GM19025 (cell line): ENCODE data around the gene ARFGAP3.

Source experiments
- ATAC-seq: cut with Tn5 transposase; IDR thresholded peaks from one replicate; pipeline ENCODE4 v1.9.1; 2021; ENCODE audit warnings: mild to moderate bottlenecking, low read depth, moderate library complexity; ENCODE audit not compliant: unreplicated experiment

The ARFGAP3 gene

GRCh38 chr22:42856865-42857704, at the start of gene ARFGAP3:
Gene ARFGAP3 (minus strand): TSS chr22:42857273. CDS start chr22:42857182, 91 bp downstream.
- ATAC-seq = peak; percentile 83

GRCh38 chr22:42905702-42906183, 48.7 kb upstream of the ARFGAP3 start:
- no peak for ATAC-seq

DNA sequence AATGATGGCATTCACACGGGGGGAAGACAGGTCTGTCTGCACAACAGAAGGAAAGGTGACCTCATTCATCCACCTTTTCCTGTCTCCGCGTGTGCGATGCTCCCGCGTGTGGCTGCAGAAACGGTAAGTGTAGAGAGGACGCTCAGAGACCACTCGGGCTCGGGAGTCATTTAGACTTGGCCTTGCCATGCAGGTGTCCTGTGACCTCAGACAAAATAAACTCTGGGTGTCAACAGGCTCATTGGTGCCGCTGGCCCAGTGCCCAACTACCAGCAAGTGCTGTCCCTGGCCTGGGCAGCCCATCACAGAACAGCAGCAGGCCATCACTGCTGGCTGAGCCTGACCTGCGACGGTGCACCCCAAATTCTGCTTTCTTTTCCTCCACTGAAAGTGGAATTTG, 48.1 kb upstream of the ARFGAP3 start:
- no peak for ATAC-seq

DNA sequence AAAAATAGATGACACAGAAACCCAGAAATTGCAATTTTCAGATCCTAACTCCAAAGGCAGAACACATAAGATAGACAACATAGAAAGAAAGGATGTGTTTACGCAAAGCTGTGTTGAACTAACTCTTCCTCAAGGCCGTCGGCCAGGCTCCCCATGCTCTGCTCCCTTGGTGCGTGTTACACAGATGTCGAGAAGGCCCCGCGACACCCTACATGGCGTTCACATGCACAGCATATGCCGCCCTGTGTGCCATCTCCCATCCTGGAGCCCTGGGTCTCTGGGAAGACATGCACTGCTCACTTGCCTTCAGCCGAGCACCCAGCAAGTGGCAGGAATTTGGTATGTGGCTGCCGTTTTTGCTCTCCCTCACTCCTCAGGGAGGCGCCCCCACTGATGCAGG, 47.0 kb upstream of the ARFGAP3 start:
- ATAC-seq = no peak

DNA sequence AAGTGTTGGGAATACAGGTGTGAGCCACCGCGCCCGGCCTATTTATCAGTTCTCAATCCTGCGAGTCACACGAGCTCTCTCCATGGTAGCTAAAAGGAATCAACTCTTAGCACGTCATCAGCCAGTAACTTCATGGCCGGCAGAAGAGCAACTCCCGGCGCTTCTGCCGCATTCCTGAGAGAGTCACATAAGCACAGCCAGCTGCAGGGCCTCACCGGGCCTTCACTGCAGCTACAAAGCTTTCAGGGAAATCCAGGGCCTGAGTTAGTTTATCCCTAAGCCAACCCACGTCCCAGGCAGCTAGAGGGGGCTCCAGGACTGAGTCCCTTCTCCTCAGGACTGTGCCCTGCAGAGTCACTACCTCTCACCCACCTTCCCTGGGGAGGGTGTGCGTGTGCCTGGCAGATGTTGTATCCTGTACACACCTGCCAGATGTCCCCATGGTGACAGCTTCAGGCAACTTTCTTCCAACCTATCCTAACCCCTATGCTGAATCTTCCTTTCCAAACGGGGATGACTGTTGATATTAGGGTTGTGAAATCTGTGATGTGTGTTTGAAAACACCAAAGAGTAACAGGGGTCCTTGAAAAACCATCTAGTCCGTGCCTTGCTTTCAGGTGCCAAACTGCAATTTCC, 45.9 kb upstream of the ARFGAP3 start:
- no peak for ATAC-seq

DNA sequence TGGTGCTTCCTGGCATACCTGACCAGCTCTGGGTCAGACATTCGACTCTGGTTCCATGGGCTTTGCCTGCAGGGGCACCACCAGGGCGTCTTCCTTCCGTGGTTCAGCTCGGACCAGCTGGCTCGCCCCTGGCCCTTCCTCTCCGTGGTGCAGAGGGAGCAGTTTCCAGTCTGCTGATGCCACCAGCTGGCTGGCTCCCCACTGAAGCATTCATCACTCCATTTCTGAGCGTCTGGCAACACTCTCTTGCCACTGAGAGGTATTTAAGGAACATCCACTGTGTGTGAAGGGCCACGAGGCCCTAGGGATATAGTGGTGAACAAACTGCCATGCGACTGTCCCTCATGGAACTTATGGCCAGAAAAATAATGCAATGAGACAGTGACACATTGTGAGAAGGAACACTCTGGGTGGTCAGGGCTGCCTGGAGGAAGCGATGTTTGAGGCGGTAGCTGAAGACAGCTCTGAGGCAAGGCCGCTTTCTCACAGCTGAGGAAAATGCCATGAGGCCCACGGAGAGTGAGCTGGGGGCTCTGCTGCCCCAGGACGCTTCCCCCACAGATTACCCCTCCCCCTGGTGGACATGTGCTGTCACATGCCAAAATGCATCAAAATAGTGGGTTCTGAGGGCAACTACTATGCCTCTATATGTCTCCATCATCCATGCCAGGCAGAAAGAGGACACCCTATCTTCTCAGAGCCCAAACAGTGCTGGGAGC, 44.9 kb upstream of the ARFGAP3 start:
- no peak for ATAC-seq

DNA sequence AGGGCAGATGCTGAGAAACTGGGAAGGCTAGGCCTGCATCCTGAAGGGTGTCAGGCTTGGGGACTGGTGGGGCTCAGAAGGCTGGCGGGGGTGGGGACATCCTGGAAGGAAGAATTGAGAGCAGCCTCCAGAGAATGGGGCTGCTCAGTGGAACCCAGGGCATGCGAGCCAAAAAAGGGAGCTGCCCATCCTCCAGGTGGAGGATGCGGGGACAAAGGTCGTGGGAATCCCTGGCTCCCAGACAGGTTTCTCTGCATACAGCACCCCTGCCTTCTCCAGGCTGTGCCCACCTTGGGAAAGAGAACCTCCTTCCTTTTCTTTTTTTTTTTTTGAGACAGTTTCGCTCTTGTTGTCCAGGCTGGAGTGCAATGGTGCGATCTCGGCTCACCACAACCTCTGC, 40.9 kb upstream of the ARFGAP3 start:
- ATAC-seq = no peak

- ATAC-seq = no peak
Observed at GRCh38 chr22:42895541-42895981, 38.5 kb upstream of the ARFGAP3 start.

DNA sequence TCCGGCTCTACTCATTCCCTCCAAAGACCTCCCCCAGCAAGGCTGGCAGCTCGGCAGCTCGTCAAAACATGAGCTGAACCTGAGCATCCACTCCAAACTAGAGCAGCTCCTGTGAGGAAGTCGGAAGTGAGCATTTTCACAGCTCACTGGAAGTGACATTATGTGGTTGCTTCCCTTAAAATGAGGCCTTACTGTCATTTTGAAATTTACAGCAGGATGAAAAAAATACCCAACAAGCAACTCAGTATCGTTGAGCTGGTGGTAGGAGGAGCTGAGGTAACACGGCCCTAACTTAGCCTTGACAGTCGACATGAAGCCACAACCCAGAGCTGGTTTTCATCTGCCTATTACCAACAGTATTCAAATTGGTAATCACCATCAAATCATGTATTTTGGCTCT, 38.0 kb upstream of the ARFGAP3 start:
- ATAC-seq = no peak

- no peak for ATAC-seq
Observed at GRCh38 chr22:42893371-42894150, 36.5 kb upstream of the ARFGAP3 start.

DNA sequence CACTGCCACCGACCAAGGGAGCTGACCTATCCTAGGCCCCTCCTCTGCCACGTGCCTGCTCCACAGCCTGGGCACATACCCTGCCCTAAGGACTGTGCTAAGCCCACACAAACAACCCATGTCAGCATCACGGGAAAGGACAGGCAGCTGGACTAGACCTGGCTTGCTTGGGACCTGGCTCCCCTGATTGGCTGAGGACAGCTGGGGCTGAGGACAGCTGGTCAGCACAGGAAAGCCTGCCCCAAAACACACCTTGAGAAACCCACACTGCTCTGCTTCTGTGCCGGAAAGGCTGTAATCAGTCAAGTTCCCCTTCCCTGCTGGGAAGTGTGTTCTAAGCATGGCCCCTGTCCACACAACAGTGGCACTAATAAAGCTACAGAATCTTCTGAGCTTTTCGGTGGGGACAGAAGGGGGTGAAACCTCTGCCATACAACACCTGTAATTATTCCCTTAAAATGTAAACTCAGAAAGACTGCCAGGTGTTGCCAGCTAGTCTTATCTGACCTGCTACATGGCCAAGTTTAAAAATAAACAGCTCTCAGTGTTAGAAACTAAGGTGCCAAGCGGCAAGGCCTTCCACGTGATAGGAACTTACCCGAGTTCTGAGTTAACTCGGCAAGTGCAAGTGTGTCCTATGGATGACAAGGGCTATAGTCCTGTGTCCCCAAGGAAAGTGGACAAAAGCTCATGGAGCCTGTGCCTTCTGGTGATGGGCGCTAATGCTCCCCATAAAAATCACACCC, 35.7 kb upstream of the ARFGAP3 start:
- ATAC-seq = no peak

DNA sequence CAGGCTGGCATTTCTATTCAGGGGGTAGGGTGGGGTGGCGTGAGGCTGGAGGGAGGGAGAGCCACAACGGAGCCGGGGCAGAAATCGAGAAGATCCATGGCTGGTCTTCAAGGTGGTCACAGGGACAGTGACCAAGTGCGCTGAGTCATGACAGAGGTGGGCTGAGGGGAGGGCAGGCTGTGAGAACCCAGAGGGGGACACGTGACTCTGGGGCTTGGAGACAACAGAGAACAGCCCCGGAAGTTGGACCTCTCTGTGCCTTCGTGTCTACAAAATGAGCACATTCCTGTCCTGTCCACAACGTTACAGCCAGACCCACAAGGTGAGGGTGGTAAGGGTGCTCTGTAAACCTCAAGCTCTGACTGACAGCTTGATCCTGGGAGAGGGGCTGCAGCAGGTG, 35.1 kb upstream of the ARFGAP3 start:
- ATAC-seq = no peak

DNA sequence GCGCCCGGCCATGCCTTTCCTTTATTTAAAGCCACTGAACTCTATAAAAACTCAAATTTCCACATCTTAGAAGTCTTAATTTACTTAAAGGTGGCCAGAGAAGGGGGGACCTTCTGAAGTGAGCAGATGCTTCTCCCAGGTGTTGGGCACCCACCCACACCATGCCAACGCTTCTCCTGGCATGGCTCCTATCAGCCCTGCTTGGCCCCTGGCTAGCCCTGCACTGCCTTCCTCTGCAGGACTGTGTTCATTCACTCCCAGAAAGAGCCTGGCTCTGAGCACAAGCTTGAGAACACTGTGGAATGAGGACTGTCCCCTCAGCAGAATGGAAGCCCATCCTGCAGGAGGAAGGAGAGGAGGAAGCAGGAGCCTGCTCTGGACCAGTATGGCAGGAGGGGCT, 34.6 kb upstream of the ARFGAP3 start:
- no peak for ATAC-seq

DNA sequence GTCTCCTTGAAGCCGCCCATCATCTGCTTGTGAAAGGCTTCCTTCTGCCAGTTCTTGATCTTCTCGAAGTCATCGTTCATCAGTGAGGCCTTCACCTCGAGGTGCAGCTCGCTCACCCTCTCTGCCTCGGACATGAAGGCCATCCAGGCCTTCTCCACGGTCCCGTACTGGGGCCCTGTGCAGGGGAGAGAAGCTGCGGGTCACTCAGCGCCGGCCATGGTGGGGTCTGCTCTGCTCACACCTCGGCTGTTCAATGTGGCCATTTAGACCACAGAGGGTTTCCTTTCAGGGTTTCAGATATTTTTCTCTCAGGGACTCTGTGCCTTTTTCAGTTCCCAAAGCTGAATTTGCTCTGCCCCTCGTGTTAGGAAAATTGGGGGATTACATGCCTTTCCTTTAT, 33.9 kb upstream of the ARFGAP3 start:
- no peak for ATAC-seq

GRCh38 chr22:42889304-42889703, 32.2 kb upstream of the ARFGAP3 start:
- ATAC-seq = peak; percentile 36

- ATAC-seq = no peak
Observed at GRCh38 chr22:42887523-42888507, 30.7 kb upstream of the ARFGAP3 start.

DNA sequence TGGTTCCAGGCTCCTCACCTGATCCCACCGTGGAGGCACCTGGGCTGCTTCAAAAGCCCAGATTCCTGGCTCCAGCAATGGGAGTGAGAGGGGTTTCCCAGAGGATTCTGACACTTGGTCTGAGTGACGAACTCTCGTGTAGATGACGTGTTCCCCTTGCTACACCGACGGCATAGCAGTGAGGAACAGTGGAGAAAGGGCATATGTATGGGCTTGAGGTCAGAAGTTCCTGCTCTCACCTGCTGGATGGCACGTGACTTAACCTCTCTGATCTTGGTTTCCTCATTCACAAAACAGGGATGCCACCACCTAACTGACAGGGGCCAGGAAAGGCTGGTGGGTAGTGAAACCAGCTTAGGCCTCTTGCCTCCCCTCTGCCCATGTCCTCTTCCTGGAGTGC, 30.0 kb upstream of the ARFGAP3 start:
- ATAC-seq = no peak

DNA sequence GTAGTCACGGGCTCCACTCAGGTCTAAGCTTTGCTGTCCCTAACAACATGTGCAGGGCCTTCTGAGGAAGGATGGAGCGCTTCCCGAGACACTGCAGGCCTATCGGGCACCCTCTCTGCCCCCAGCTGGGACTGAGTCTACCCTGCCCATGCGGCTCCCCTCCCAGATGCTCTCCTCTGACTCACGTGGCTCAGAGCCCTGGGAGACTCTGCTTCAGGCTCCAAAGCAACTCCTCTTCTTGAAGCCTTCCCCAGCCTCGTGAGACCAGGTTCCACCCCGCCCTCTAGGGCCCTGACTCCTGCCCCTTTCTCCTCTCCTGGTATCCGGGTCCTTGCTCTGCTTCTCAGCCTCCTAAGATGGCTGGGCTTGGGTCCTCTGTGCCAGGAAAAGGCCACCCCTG, 28.4 kb upstream of the ARFGAP3 start:
- no peak for ATAC-seq
